ELR (cell line): Measurements from ENCODE around the gene TXK.

Source experiments
- DNase-seq: peaks from one replicate; pipeline ENCODE4 v3.0.0-alpha.2; 2015; ENCODE audit warnings: low read depth

The TXK gene

GRCh38 chr4:48018112-48018511 lies 115.9 kb downstream of the TXK start:
- DNase-seq, result no peak

- DNase-seq, result peak; percentile 89
Measured at GRCh38 chr4:48017108-48017571, 116.9 kb downstream of the TXK start.
